HCT116 (cell line): ENCODE results near the gene SLC6A17. TPM values are rescaled to one million over a fixed set of nuclear protein-coding genes. Genes with fewer than 3 reads are reported as not detected.

ENCODE experiments used
- ATAC-seq: fragments of 200-7000 bp; cut with Tn5 transposase; 2 replicates; pipeline ENCODE4 v1.9.1; 2020; ENCODE audit warnings: mild to moderate bottlenecking, moderate library complexity
- BruUV-seq: library from RNA; stranded (reverse); fragments of 400-500 nt; replicated peaks from 2 replicates; lab custom pipeline; 2021; lab: Mats Ljungman, UMichigan
- CTCF ChIA-PET: fragments of 300-600 bp; sonication (Branson Sonifier 250); formaldehyde crosslinking; loops from one replicate; lab custom pipeline; 2021; ENCODE audit warnings: antibody characterized with exemption; lab: Charles Lee
- POLR2A ChIA-PET: fragments of 300-600, 350-600 bp; sonication (Branson Sonifier 250); formaldehyde crosslinking; loops from one replicate; lab custom pipeline; 2021; ENCODE audit warnings: antibody characterized with exemption; lab: Charles Lee
- RAD21 ChIA-PET, 2 experiments: fragments of 300-600 bp; sonication (Branson Sonifier 250); formaldehyde crosslinking; loops; one replicate each; lab custom pipeline; 2023; ENCODE audit warnings: low total read pairs in 2 of 2; ENCODE audit not compliant: uncharacterized antibody in 2 of 2, unreplicated experiment in 2 of 2, low non-redundant PET in 1 of 2; lab: Charles Lee
- DNase-seq: peaks from one replicate; pipeline ENCODE4 v3.0.0-alpha.2; 2010; ENCODE audit warnings: low read depth, low spot score
- H2AFZ ChIP-seq: fragments of 200-600 bp; shearing (Covaris generic), sonication (generic); 2 replicates; pipeline ENCODE4 v1.6.1; 2017; ENCODE audit warnings: low read depth, mixed run types, mixed read lengths, antibody characterized with exemption, low read length; ENCODE audit not compliant: poor library complexity, severe bottlenecking
- H3K27ac ChIP-seq: 2 replicates; pipeline ENCODE4 v1.5.1; 2012; ENCODE audit warnings: low read depth, low read length
- H3K27me3 ChIP-seq: fragments of 200-600 bp; sonication (generic); 2 replicates; pipeline ENCODE4 v1.6.1; 2016; ENCODE audit warnings: mixed run types, low read length, mixed read lengths; ENCODE audit not compliant: insufficient read depth
- H3K36me3 ChIP-seq, 2 experiments: fragments of 200-500 bp in 1 of 2; fragments of 200-600 bp in 1 of 2; sonication (Bioruptor generic) in 1 of 2; sonication (generic) in 1 of 2; 2 replicates each; pipeline versions ENCODE4 v1.5.1 to v1.6.1; 2014 to 2016; ENCODE audit warnings: low read length in 2 of 2, inconsistent platforms in 1 of 2, mixed read lengths in 1 of 2, mixed run types in 1 of 2; ENCODE audit not compliant: insufficient read depth in 2 of 2, control insufficient read depth in 1 of 2
- H3K4me1 ChIP-seq, 2 experiments: fragments of 200-600 bp in 1 of 2; sonication (generic) in 1 of 2; 2 replicates each; pipeline versions ENCODE4 v1.5.1 to v1.6.1; 2012 to 2017; ENCODE audit warnings: low read length in 2 of 2, inconsistent platforms in 1 of 2, mild to moderate bottlenecking in 1 of 2, mixed read lengths in 1 of 2, mixed run types in 1 of 2, moderate library complexity in 1 of 2; ENCODE audit not compliant: insufficient read depth in 2 of 2, control insufficient read depth in 1 of 2
- H3K4me2 ChIP-seq: fragments of 200-600 bp; sonication (generic); 2 replicates; pipeline ENCODE4 v1.6.1; 2017; ENCODE audit warnings: mixed run types, low read length, mixed read lengths
- H3K4me3 ChIP-seq, 2 experiments: fragments of 200-600 bp in 1 of 2; sonication (generic) in 1 of 2; replicated peaks in 1 of 2; 2 replicates each; pipeline ENCODE4 v1.5.1; 2011 to 2016; ENCODE audit warnings: low read length in 2 of 2, control low read depth in 1 of 2, low read depth in 1 of 2, mild to moderate bottlenecking in 1 of 2, mixed read lengths in 1 of 2, mixed run types in 1 of 2
- H3K79me2 ChIP-seq: fragments of 200-600 bp; sonication (generic); 2 replicates; pipeline ENCODE4 v1.6.1; 2017; ENCODE audit warnings: mild to moderate bottlenecking, mixed run types, low read length, moderate library complexity, mixed read lengths; ENCODE audit not compliant: insufficient read depth
- H3K9ac ChIP-seq: fragments of 200-600 bp; sonication (generic); 2 replicates; pipeline ENCODE4 v1.6.1; 2016; ENCODE audit warnings: low read length, mixed read lengths
- H3K9me2 ChIP-seq: fragments of 200-600 bp; sonication (generic), shearing (Covaris generic); 2 replicates; pipeline ENCODE4 v1.6.1; 2017; ENCODE audit warnings: mixed run types, mild to moderate bottlenecking, moderate library complexity; ENCODE audit not compliant: insufficient read depth
- H3K9me3 ChIP-seq, 2 experiments: fragments of 200-500 bp in 1 of 2; fragments of 200-600 bp in 1 of 2; sonication (Bioruptor generic) in 1 of 2; sonication (generic) in 1 of 2; 2 replicates each; pipeline ENCODE4 v1.6.1; 2014 to 2017; ENCODE audit warnings: low read length in 2 of 2, mixed read lengths in 2 of 2, inconsistent platforms in 1 of 2, low read depth in 1 of 2, mild to moderate bottlenecking in 1 of 2, mixed run types in 1 of 2, moderate library complexity in 1 of 2; ENCODE audit not compliant: control insufficient read depth in 1 of 2, insufficient read depth in 1 of 2
- H4K20me1 ChIP-seq: fragments of 200-600 bp; sonication (generic), shearing (Covaris generic); 2 replicates; pipeline ENCODE4 v1.6.1; 2017; ENCODE audit warnings: mixed run types, mild to moderate bottlenecking, moderate library complexity; ENCODE audit not compliant: insufficient read depth
- ATF3 ChIP-seq: IDR thresholded peaks from 2 replicates; pipeline ENCODE4 v1.6.1; 2012
- CBX3 ChIP-seq: IDR thresholded peaks from 2 replicates; pipeline ENCODE4 v1.6.1; 2012; ENCODE audit warnings: low read depth
- CEBPB ChIP-seq: IDR thresholded peaks from 2 replicates; pipeline ENCODE4 v1.6.1; 2012; ENCODE audit warnings: low read depth
- CTCF ChIP-seq, 3 experiments: fragments of 200-600 bp in 1 of 3; sonication (generic) in 1 of 3; IDR thresholded peaks in 2 of 3; conservative IDR thresholded peaks in 1 of 3; 2 replicates each; pipeline ENCODE4 v1.5.1; 2012 to 2017; ENCODE audit warnings: low read depth in 2 of 3, low read length in 2 of 3, antibody characterized with exemption in 1 of 3, borderline replicate concordance in 1 of 3, control low read depth in 1 of 3, mild to moderate bottlenecking in 1 of 3, mixed read lengths in 1 of 3, mixed run types in 1 of 3, moderate library complexity in 1 of 3; ENCODE audit not compliant: insufficient read depth in 1 of 3
- ELF1 ChIP-seq: IDR thresholded peaks from 2 replicates; pipeline ENCODE4 v1.6.1; 2012; ENCODE audit warnings: low read depth, borderline replicate concordance
- EZH2 ChIP-seq: fragments of 200-600 bp; sonication (generic); IDR thresholded peaks from 2 replicates; pipeline ENCODE4 v1.6.1; 2017; ENCODE audit warnings: antibody characterized with exemption, mixed run types
- RAD21 ChIP-seq: IDR thresholded peaks from 2 replicates; pipeline ENCODE4 v1.6.1; 2012; ENCODE audit warnings: low read depth, mild to moderate bottlenecking
- SRF ChIP-seq: IDR thresholded peaks from 2 replicates; pipeline ENCODE4 v1.6.1; 2012; ENCODE audit warnings: low read depth
- TCF7L2 ChIP-seq: IDR thresholded peaks from 2 replicates; pipeline ENCODE4 v1.7.0; 2011; ENCODE audit warnings: borderline replicate concordance, inconsistent platforms; ENCODE audit not compliant: insufficient read depth, insufficient read length; ENCODE audit errors: extremely low read depth
- ZFX ChIP-seq: fragments of 450-650 bp; IDR thresholded peaks from 2 replicates; pipeline ENCODE4 v1.6.1; 2017
- ZNF274 ChIP-seq: fragments of 200-500 bp; sonication (Bioruptor generic); IDR thresholded peaks from 2 replicates; pipeline ENCODE4 v1.6.1; 2014; ENCODE audit warnings: mild to moderate bottlenecking, low read depth, low read length, inconsistent platforms
- intact Hi-C: fragments of 100-400 bp; cut with micrococcal nuclease; formaldehyde crosslinking; loops from 2 replicates; pipeline ENCODE4 v1.10.0; 2022
- total RNA-seq: library from RNA; stranded (reverse); gene quantifications from one replicate; pipeline ENCODE4 v1.2.1, GENCODE V29; 2021; ENCODE audit not compliant: unreplicated experiment
- TF ChIP-seq, protein P1 (sequence below): IDR thresholded peaks from 2 replicates; pipeline ENCODE4 v1.6.1; 2012; ENCODE audit warnings: low read depth

SLC6A17 gene
- total RNA-seq, 1 experiment from 2014 or later, result 10.5 TPM

DNA sequence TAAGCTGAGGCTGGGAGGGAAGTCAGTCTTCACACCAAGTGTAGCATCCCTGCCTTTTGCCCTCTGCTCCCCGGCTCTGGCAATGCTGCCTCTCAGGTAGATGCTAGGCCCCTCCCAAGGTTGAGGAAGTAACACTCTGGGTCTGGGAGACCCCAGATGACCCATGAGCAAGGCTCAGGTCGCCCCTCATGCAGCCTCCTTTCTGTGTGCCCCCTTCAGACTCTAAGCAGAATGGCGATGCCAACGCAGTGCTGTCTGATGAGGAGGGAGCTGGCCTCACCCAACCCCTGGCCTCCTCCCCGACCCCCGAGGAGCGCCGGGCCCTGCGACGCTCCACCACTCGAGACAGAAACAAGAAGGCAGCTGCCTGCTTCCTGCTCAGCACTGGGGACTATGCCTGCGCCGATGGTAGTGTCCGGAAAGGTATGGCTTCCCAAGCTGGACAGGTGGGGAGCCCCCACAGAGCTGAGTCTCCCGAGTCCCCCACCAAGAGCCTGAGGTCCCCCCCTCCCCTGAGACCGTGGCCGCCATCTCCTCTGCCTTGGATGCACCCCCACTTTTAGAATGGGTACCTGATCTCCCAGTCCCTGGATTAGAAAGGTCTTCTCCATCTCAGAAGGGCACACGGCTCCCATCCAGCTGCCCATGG lies 75.6 kb downstream of the SLC6A17 start:
- Histone ChIP-seq H3K4me2 (no peak overlapping the region), H3K27me3 (no peaks in the 10 kb centered on the region), H3K9me3 (no peaks in the 10 kb centered on the region), H2AFZ (no peak overlapping the region), H3K4me3 (no peak overlapping the region), H3K9ac (no peak overlapping the region), H3K9me2 (no peaks in the 10 kb centered on the region), H3K27ac (no peak overlapping the region), H3K36me3 (peaks cover 0 to 2% of the 10 kb centered on the region in 2 experiments; a peak in 1 of 4 replicates), H3K4me1 (no peaks in the 10 kb centered on the region)
- no peak for DNase-seq
- RAD21 ChIA-PET, result no interaction called here
- intact Hi-C loops, result no loop called here
- TF ChIP-seq ELF1 (no peak), TCF7L2 (no peak), CEBPB (no peak)
- TF ChIP-seq, all 23 proteins: peak for 0
- no TSS peak for BruUV-seq
- no peak for ATAC-seq
- CTCF ChIA-PET, result no interaction called here
- Histone ChIP-seq H3K79me2 (no peaks in the 10 kb centered on the region), H4K20me1 (no peaks in the 10 kb centered on the region)
- POLR2A ChIA-PET, result no interaction called here

DNA sequence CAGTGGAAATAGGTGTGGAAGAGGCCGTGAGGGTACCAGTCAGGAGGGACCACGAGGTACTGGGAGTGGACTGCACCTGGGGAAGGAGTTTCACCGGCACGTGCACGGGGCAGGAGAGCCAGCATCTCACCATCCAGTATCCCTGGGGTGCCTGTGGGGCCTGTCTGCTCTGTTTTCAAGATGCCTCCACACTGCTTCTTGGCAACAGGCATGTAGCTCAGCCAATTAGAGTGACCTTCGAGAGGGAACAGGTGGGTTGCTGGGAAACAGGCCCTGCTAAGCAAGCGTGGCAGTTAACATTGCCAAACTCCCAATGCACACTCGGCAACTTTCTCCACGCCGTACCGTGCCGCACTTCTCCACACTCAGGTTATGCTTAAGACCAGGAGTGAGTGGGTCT lies 77.5 kb downstream of the SLC6A17 start:
- BruUV-seq, result no TSS peak
- no peak for TF ChIP-seq CEBPB
- TF ChIP-seq SRF, result no peak
- no peak for TF ChIP-seq ZFX
- no peak for TF ChIP-seq ATF3
- TF ChIP-seq EZH2, result no peak
- TF ChIP-seq RAD21, result no peak
- TF ChIP-seq ZNF274, result no peak
- TF ChIP-seq CBX3, result no peak
- no peak for TF ChIP-seq CTCF (IDR thresholded peaks at IDR 0.05 in 2 of 3, conservative IDR thresholded peaks at IDR 0.05 in 1 of 3; ENCODE audit: borderline replicate concordance in 1 of 3, insufficient read depth in 1 of 3, low read depth in 2 of 3, low read length in 2 of 3)
- TF ChIP-seq, protein P1, sequence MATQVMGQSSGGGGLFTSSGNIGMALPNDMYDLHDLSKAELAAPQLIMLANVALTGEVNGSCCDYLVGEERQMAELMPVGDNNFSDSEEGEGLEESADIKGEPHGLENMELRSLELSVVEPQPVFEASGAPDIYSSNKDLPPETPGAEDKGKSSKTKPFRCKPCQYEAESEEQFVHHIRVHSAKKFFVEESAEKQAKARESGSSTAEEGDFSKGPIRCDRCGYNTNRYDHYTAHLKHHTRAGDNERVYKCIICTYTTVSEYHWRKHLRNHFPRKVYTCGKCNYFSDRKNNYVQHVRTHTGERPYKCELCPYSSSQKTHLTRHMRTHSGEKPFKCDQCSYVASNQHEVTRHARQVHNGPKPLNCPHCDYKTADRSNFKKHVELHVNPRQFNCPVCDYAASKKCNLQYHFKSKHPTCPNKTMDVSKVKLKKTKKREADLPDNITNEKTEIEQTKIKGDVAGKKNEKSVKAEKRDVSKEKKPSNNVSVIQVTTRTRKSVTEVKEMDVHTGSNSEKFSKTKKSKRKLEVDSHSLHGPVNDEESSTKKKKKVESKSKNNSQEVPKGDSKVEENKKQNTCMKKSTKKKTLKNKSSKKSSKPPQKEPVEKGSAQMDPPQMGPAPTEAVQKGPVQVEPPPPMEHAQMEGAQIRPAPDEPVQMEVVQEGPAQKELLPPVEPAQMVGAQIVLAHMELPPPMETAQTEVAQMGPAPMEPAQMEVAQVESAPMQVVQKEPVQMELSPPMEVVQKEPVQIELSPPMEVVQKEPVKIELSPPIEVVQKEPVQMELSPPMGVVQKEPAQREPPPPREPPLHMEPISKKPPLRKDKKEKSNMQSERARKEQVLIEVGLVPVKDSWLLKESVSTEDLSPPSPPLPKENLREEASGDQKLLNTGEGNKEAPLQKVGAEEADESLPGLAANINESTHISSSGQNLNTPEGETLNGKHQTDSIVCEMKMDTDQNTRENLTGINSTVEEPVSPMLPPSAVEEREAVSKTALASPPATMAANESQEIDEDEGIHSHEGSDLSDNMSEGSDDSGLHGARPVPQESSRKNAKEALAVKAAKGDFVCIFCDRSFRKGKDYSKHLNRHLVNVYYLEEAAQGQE, result no peak

More for the DNA sequence above, 77.5 kb downstream of the SLC6A17 start:
- H3K27me3 ChIP-seq, result no peaks in the 10 kb centered on the region
- no peak overlapping the region for H3K4me2 ChIP-seq
- H3K4me1 ChIP-seq, result no peaks in the 10 kb centered on the region
- no peaks in the 10 kb centered on the region for H3K79me2 ChIP-seq
- H3K36me3 ChIP-seq, result peaks cover 0 to 2% of the 10 kb centered on the region in 2 experiments; a peak in 1 of 4 replicates
- RAD21 ChIA-PET, result no interaction called here
- POLR2A ChIA-PET, result no interaction called here
- CTCF ChIA-PET, result no interaction called here
- H3K9ac ChIP-seq, result no peak overlapping the region
- no peaks in the 10 kb centered on the region for H3K9me2 ChIP-seq
- H3K27ac ChIP-seq, result no peak overlapping the region
- no peaks in the 10 kb centered on the region for H4K20me1 ChIP-seq
- H3K9me3 ChIP-seq, result no peaks in the 10 kb centered on the region
- DNase-seq (no peak), ATAC-seq (no peak)
- no peak overlapping the region for H2AFZ ChIP-seq
- H3K4me3 ChIP-seq, result no peak overlapping the region
- intact Hi-C loops, result no loop called here
